A549 treated with ZK216348 at 1 μM for 4 hours (cell line): ENCODE results near the gene SCIMP. TPM values are rescaled to one million over a fixed set of nuclear protein-coding genes. Genes with fewer than 3 reads are reported as not detected.

ENCODE experiments used
- total RNA-seq: library from RNA; stranded (reverse); fragments of 200-300 nt; extraction: Qiagen RNA extraction; gene quantifications from 5 replicates; pipeline ENCODE4 v1.2.3, GENCODE V29; 2022; ENCODE audit warnings: low read depth

SCIMP gene
- not detected in 5 replicates for total RNA-seq

GRCh38 chr17:5234645-5235576 lies at the start of gene SCIMP:
Gene SCIMP, minus strand, starts transcription at chr17:5234860. Its CDS starts 105 bp downstream, at chr17:5234755.

DNA sequence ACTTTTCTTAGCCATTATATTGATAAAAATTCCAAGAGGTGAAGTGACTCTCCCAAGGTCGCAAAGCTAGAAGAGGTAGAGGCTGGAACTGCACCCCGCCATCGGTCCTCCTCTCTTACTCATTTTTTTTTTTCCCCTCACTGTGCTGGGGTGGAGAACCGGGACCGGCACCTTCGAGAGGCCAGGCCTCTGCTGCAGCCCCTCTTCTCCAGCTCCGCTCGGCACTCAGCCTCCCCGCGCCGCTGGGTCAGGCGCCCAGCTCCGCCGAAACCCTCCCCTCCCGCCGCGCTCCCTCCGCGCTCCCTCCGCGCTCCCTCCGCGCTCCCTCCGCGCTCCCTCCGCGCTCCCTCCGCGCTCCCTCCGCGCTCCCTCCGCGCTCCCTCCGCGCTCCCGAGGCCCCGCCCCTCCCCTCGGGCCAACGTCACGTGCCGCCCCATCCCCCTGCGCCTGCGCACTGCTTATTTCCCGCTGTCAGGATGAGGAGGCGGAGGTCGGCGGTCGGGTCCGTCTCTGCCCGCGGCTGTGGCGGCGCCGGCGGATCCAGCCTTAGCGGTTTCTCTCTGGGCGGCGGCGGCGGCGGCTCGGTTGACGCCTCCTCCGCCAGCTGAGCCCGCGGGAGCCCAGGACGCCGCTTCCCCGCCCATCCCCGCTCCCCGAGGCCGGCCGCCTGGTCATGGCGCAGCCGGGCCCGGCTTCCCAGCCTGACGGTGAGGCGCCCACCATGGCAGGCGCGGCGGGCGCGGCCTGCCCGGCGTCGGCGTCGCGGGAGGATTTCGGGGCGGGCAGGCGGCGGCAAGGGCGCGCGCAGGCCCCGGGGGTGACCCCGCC lies 47.4 kb upstream of the SCIMP start, which contains the start of gene RABEP1:
RABEP1 (plus strand) TSS at position 471 of the 828 bp plus-strand sequence; CDS start at position 674, 203 bp downstream.

DNA sequence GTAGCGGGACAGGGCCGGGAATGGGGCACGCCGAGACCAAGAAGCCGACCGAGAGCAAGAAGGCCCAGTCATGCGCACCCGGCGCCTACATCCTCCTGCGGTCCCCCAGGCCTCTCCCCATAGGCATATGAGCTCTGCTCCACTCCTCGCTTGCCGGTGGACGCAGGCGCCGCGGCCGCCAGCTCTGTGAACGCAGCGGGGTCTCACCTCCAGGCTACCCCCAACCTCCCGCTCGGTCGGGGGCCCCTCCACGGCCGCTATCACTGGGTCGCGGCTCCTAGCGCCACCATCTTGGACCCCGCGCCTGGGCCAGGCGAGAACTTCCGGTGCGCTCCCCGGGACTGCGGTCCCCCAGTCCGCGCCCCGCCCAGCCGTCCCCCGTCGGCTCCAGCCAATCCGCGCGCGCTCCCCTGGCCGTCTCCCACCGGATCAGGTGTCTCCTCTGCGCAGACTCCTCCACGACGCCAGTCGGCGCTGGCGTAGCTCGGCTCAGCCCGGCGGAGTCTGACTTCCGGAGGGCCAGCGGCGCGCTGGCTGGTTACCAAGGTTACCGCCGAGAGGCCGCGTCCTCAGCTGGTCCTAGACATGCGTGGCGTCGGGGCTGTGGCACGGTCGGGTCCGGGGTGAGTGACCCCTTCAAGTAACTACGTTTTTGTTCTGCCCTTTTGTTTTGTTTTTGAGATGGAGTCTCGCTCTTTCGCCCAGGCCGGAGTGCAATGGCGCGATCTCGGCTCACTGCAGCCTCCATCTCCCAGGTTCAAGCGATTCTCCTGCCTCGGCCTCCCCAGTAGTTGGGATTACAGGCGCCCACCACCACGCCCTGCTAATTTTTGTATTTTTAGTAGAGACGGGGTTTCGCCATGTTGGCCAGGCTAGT lies 42.9 kb downstream of the SCIMP start, which contains the start of gene ZNF594:
ZNF594 (minus strand) TSS at position 328 of the 877 bp plus-strand sequence. CDS start 7,612 bp downstream, outside the sequence.

Other genes starting within 250 kb of the SCIMP start
- gene CAMTA2, start 247.2 kb downstream of the SCIMP start, total RNA-seq: 24.5 to 43.4 TPM (median 34.9 TPM) in 5 replicates
- 1.1 to 2.4 TPM (median 1.5 TPM) in 5 replicates for gene INCA1, start 237.3 kb downstream of the SCIMP start, total RNA-seq
- gene KIF1C, start 236.9 kb downstream of the SCIMP start, total RNA-seq: 95.3 to 132 TPM (median 116 TPM) in 5 replicates
- gene SLC52A1, start 199.4 kb downstream of the SCIMP start, total RNA-seq: 0.33 to 1.1 TPM (median 0.75 TPM) in 5 replicates
- 0.81 to 1.5 TPM (median 1.0 TPM) in 5 replicates for gene ZFP3, start 156.4 kb downstream of the SCIMP start, total RNA-seq
- gene ZNF232, start 123.0 kb downstream of the SCIMP start, total RNA-seq: 3.7 to 4.8 TPM (median 4.4 TPM) in 5 replicates
- 0.04 to 0.07 TPM (median 0.04 TPM) in 3 of 5 replicates, not detected in the others for gene USP6, start 118.8 kb downstream of the SCIMP start, total RNA-seq
- gene ZNF594, start 43.0 kb downstream of the SCIMP start, total RNA-seq: 1.3 to 2.5 TPM (median 1.5 TPM) in 5 replicates
- 36.7 to 51.8 TPM (median 43.4 TPM) in 5 replicates for gene RABEP1, start 47.4 kb upstream of the SCIMP start, total RNA-seq
- gene NUP88, start 184.8 kb upstream of the SCIMP start, total RNA-seq: 84.0 to 108 TPM (median 97.7 TPM) in 5 replicates
- 31.2 to 43.8 TPM (median 34.1 TPM) in 5 replicates for gene RPAIN, start 185.3 kb upstream of the SCIMP start, total RNA-seq
- gene C1QBP, start 204.3 kb upstream of the SCIMP start, total RNA-seq: 505 to 658 TPM (median 563 TPM) in 5 replicates
- 22.5 to 32.7 TPM (median 26.9 TPM) in 5 replicates for gene DHX33, start 234.1 kb upstream of the SCIMP start, total RNA-seq